Hepatocyte (in vitro differentiated cells): Measurements from ENCODE around the gene ERMARD.

ENCODE experiments used
- EZH2 ChIP-seq: fragments of 200-600 bp; sonication (generic); IDR thresholded peaks from 2 replicates; pipeline ENCODE4 v1.6.1; 2016; ENCODE audit warnings: antibody characterized with exemption, mild to moderate bottlenecking, borderline replicate concordance
- EZH2phosphoT487 ChIP-seq: fragments of 200-600 bp; sonication (generic); IDR thresholded peaks from one replicate; pipeline ENCODE4 v1.6.1; 2018; ENCODE audit warnings: antibody characterized with exemption, mild to moderate bottlenecking, low read depth, moderate library complexity; ENCODE audit not compliant: unreplicated experiment, severe bottlenecking

GRCh38 chr6:169804427-169804826 is 53.0 kb downstream of the ERMARD start:
- no peak for TF ChIP-seq EZH2
- no peak for TF ChIP-seq EZH2phosphoT487
